Stimulated activated naive CD8-positive, alpha-beta T cell treated with anti-CD3 and anti-CD28 coated beads, Interleukin-15, Interleukin-2, amounts not matched to agents 100 ng/mL and 50 ng/mL, for 24 hours (primary cell): ENCODE results near the gene FLNB.
A peak's percentile ranks its signal among the peaks of the same experiment; 100 is the strongest.

ENCODE experiments used
- H3K27ac Mint-ChIP-seq: one replicate; pipeline ENCODE4 v1.8.0; 2021; ENCODE audit warnings: mild to moderate bottlenecking, mixed read lengths
- H3K27me3 Mint-ChIP-seq: one replicate; pipeline ENCODE4 v1.8.0; 2021; ENCODE audit warnings: mixed read lengths
- H3K36me3 Mint-ChIP-seq: one replicate; pipeline ENCODE4 v1.8.0; 2021; ENCODE audit warnings: low read depth, mixed read lengths
- H3K4me1 Mint-ChIP-seq: one replicate; pipeline ENCODE4 v1.8.0; 2021; ENCODE audit warnings: low read depth, mixed read lengths
- H3K4me3 Mint-ChIP-seq: one replicate; pipeline ENCODE4 v1.8.0; 2021; ENCODE audit warnings: mild to moderate bottlenecking, mixed read lengths
- H3K9me3 Mint-ChIP-seq: one replicate; pipeline ENCODE4 v1.8.0; 2021; ENCODE audit warnings: mixed read lengths

FLNB gene

DNA sequence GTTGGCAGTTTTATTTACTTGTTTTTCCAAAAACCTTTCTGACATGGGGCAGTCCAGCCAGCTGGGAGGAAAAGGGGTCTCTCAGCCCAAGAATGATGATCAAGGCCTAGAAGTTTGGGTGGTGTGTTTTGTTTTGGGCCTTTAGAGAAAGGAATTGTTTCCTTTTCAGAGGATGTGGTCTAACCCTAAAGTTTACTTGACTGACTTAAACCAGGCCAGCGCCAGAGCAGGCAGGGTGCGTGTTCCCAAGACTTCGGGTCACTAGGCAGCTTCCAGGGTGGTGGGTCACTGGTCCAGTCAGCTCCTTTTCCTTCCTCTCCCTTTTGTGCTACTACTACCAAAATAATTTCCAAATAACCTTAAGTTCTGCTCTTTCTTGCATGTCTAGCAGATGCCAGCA, 4.9 kb downstream of the FLNB start:
- H3K27ac Mint-ChIP-seq, result no peak overlapping the region
- H3K4me3 Mint-ChIP-seq, result no peak overlapping the region
- H3K36me3 Mint-ChIP-seq, result no peaks in the 10 kb centered on the region
- H3K4me1 Mint-ChIP-seq, result peaks cover 38% of the 10 kb centered on the region
- H3K27me3 Mint-ChIP-seq, result no peaks in the 10 kb centered on the region
- no peaks in the 10 kb centered on the region for H3K9me3 Mint-ChIP-seq

GRCh38 chr3:58013973-58014649, 5.9 kb downstream of the FLNB start:
- Mint-ChIP-seq H3K36me3 (no peaks in the 10 kb centered on the region), H3K4me1 (peaks cover 40% of the 10 kb centered on the region)

DNA sequence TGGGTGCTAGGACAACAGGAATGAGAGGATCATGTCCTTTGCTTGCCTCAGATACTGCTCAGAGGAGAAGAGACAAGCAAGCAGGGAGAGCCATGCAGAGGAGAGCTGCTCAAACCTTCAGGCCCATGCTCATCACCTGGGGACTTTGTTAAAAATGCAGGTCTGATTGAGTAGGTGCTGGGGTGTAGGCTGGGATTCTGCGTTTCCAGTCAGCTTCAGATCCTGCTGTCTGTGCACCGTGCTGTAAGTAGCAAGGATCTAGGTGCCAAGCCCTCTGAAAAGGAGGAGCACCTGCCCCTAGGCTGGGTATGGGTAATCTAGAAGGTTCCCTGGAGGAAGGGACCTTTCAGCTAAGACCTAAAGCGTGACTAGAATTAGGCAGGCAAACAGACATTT, 7.3 kb downstream of the FLNB start:
- no peak overlapping the region for H3K4me3 Mint-ChIP-seq
- peaks cover 46% of the 10 kb centered on the region for H3K4me1 Mint-ChIP-seq
- H3K9me3 Mint-ChIP-seq, result no peaks in the 10 kb centered on the region
- H3K36me3 Mint-ChIP-seq, result no peaks in the 10 kb centered on the region
- H3K27me3 Mint-ChIP-seq, result no peaks in the 10 kb centered on the region
- no peak overlapping the region for H3K27ac Mint-ChIP-seq

More at GRCh38 chr3:58013973-58014649, 5.9 kb downstream of the FLNB start:
- no peak overlapping the region for H3K27ac Mint-ChIP-seq
- no peaks in the 10 kb centered on the region for H3K27me3 Mint-ChIP-seq
- no peak overlapping the region for H3K4me3 Mint-ChIP-seq
- H3K9me3 Mint-ChIP-seq, result no peaks in the 10 kb centered on the region

GRCh38 chr3:58016710-58017109, 8.5 kb downstream of the FLNB start:
- no peaks in the 10 kb centered on the region for H3K36me3 Mint-ChIP-seq
- H3K9me3 Mint-ChIP-seq, result no peaks in the 10 kb centered on the region
- H3K27ac Mint-ChIP-seq, result no peak overlapping the region
- peaks cover 46% of the 10 kb centered on the region for H3K4me1 Mint-ChIP-seq
- H3K4me3 Mint-ChIP-seq, result no peak overlapping the region
- no peaks in the 10 kb centered on the region for H3K27me3 Mint-ChIP-seq

DNA sequence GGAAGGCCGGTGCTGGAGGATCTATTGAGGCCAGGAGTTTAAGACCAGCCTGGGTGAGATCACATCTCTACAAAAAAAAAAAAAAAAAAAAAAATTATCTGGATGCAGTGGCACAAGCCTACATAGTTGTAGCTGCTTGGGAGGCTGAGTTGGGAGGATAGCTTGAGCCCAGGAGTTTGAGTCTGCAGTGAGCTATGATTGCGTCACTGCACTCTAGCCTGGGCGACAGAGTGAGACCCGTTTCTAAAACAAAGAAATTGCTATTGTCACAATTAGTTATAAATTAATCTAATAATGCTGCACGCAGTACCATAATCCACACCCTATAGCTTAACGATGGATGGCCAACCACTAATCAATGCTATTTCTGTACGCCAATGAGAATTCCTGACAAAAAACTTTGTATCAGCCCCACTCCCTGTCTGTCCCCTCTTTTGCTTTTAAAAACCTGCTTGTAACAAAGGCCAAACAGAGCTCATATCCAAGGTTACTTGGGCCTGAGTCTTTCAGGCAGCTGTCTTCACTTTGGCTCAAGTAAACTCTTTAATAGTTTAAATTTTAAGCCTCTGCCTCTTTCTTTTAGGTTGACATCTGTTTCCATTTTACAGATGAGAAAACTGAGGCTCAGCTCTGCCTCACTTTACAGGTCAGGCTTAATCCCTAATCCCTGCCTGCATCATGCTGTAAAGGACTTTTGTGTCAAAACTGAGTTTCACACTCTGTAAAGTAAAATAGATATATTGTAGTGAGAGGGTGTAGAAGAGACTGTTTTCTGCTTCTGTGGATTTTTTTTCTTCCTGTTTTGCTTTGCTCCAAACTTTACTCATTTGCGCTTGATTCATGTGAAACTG, 10.9 kb downstream of the FLNB start:
- Mint-ChIP-seq H3K4me3 (no peak overlapping the region), H3K27ac (no peak overlapping the region), H3K4me1 (peaks cover 44% of the 10 kb centered on the region), H3K9me3 (no peaks in the 10 kb centered on the region), H3K27me3 (no peaks in the 10 kb centered on the region), H3K36me3 (no peaks in the 10 kb centered on the region)

GRCh38 chr3:58020783-58021071, 12.5 kb downstream of the FLNB start:
- Mint-ChIP-seq H3K36me3 (no peaks in the 10 kb centered on the region), H3K4me3 (no peak overlapping the region), H3K27me3 (no peaks in the 10 kb centered on the region)

DNA sequence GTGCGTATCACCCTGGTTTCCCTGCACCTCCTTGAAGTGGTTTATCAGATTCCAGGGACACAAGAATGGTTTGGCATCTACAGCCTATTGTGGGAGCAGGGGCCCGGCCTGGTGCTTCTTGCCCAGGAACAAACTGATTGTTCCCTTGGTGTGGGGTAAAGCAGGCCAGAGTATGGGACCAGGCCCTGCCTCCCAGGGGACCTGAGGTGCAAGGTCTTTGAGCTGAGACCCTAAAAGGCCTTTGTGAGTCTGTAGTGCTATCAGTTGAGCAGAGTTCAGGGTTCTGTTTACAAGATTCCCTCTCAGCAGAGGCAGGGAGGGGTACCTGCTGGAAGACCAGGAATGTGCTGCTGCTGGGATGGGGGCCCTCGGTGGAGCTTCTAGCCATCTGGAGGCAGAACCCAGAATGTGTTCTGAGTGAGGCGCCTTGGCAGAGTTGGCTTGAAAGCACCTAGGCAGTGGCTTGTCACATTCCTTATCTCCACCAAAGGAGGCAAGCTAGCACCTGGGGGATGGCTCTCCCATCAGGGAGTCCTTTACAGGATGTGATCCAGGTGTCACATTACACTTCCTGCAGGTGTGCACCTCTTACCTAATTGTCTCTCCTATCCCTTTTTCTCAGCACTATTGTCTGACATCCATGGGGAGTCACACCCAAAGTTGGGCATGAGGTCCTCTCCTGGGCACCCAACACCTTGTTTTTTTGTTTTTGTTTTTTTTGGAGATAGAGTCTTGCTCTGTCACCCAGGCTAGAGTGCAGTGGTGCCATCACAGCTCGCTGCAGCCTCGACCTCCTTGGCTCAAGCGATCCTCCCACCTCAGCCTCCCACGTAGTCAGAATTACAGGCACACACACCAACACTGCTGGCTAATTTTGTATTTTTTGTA, 13.1 kb downstream of the FLNB start:
- H3K4me3 Mint-ChIP-seq, result no peak overlapping the region
- H3K27ac Mint-ChIP-seq, result no peak overlapping the region
- H3K9me3 Mint-ChIP-seq, result no peaks in the 10 kb centered on the region
- H3K27me3 Mint-ChIP-seq, result no peaks in the 10 kb centered on the region
- H3K36me3 Mint-ChIP-seq, result no peaks in the 10 kb centered on the region
- peaks cover 50% of the 10 kb centered on the region for H3K4me1 Mint-ChIP-seq

More at GRCh38 chr3:58020783-58021071, 12.5 kb downstream of the FLNB start:
- Mint-ChIP-seq H3K9me3 (no peaks in the 10 kb centered on the region), H3K4me1 (peaks cover 44% of the 10 kb centered on the region), H3K27ac (no peak overlapping the region)

GRCh38 chr3:58021962-58022361, 13.7 kb downstream of the FLNB start:
- H3K9me3 Mint-ChIP-seq, result no peaks in the 10 kb centered on the region
- H3K27me3 Mint-ChIP-seq, result no peaks in the 10 kb centered on the region
- H3K27ac Mint-ChIP-seq, result peak overlapping the region; percentile 16
- peaks cover 51% of the 10 kb centered on the region for H3K4me1 Mint-ChIP-seq
- no peaks in the 10 kb centered on the region for H3K36me3 Mint-ChIP-seq
- no peak overlapping the region for H3K4me3 Mint-ChIP-seq

GRCh38 chr3:58022490-58022889, 14.3 kb downstream of the FLNB start:
- Mint-ChIP-seq H3K4me3 (no peak overlapping the region), H3K36me3 (no peaks in the 10 kb centered on the region), H3K27ac (no peak overlapping the region), H3K9me3 (no peaks in the 10 kb centered on the region), H3K4me1 (peaks cover 56% of the 10 kb centered on the region), H3K27me3 (no peaks in the 10 kb centered on the region)

DNA sequence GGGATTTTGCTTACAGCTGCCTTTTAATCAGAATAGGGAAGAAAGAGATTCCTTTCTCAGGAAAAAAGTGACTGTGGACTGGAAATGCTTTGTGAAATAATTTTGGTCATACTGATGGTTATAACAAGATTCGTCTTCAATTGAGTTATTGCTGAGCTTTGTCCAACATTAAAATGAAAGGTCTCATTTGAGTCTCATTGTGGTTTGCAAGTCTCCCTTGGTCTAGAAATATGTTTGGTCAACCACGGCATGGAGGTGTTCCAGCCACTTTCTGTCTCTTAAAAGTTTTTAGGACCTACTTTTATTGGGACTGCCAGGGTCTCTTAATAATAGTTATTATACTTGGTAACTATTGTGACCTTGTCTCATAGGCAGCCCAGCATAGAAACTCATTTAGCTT, 15.3 kb downstream of the FLNB start:
- peaks cover 60% of the 10 kb centered on the region for H3K4me1 Mint-ChIP-seq
- no peaks in the 10 kb centered on the region for H3K36me3 Mint-ChIP-seq
- no peak overlapping the region for H3K27ac Mint-ChIP-seq
- H3K9me3 Mint-ChIP-seq, result no peaks in the 10 kb centered on the region
- no peak overlapping the region for H3K4me3 Mint-ChIP-seq
- no peaks in the 10 kb centered on the region for H3K27me3 Mint-ChIP-seq

DNA sequence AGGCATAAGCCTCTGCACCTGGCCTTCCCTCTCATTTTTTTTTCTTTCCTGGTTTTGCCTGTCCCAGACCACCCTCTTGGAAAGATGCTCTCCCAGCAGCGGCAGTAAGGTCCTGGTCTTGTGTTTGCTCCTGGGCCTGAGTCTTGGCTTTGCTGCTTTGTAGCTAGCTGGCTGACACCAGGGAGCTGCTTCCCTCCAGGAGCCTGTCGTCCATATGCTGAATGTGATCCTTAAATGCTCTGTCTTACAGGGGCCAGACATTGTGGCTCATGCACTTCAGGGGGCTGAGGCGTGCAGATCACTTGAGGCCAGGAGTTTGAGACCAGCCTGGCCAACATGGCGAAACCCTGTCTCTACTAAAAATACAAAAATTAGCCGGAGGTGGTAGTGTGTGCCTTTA, 17.2 kb downstream of the FLNB start:
- Mint-ChIP-seq H3K27ac (peak overlapping the region; percentile 7), H3K4me1 (peaks cover 63% of the 10 kb centered on the region), H3K4me3 (no peak overlapping the region), H3K36me3 (no peaks in the 10 kb centered on the region), H3K27me3 (no peaks in the 10 kb centered on the region), H3K9me3 (no peaks in the 10 kb centered on the region)

DNA sequence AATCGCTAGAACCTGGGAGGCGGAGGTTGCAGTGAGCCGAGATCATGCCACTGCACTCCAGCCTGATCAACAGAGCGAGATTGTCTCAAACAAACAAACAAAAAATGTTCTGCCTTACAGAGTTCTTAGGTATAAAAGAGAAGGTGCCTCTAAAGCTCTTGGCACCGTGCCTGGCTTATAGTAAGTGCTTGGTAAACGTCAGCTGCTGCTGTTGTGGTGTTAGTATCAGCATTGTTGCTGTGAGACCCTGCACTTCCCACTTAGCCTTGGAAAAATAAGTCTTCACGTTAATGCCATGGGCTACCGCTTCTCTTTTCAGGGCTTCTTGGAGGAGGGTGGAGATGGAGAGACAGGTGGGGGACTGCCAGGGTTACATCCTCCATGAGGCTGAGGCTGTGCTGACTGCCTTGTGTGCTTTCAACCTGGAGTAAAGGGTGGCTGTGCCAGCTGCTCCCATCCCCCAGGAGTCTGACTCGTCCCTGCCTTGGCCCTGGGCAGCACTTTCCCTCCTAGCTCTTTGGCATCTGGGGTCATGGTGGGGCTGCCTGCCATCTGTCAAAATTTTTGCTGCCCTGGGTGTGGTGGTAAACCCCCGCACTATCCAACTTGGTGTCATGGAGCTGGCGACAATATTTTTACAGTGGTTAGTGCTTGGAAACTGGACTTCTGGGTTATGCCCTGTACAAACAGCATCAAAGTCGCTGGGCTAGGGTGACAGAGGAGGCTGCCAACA, 17.8 kb downstream of the FLNB start:
- no peak overlapping the region for H3K4me3 Mint-ChIP-seq
- H3K9me3 Mint-ChIP-seq, result no peaks in the 10 kb centered on the region
- no peaks in the 10 kb centered on the region for H3K36me3 Mint-ChIP-seq
- H3K27ac Mint-ChIP-seq, result peak overlapping the region; percentile 69
- H3K27me3 Mint-ChIP-seq, result no peaks in the 10 kb centered on the region
- H3K4me1 Mint-ChIP-seq, result peaks cover 59% of the 10 kb centered on the region

GRCh38 chr3:58026598-58026997, 18.4 kb downstream of the FLNB start:
- Mint-ChIP-seq H3K27ac (peak overlapping the region; percentile 69), H3K9me3 (no peaks in the 10 kb centered on the region), H3K4me1 (peaks cover 58% of the 10 kb centered on the region), H3K36me3 (no peaks in the 10 kb centered on the region), H3K4me3 (peak overlapping the region; percentile 28), H3K27me3 (no peaks in the 10 kb centered on the region)

GRCh38 chr3:58027704-58028317, 19.6 kb downstream of the FLNB start:
- Mint-ChIP-seq H3K27me3 (no peaks in the 10 kb centered on the region), H3K27ac (peak overlapping the region; percentile 69), H3K9me3 (no peaks in the 10 kb centered on the region), H3K4me3 (peak overlapping the region; percentile 21), H3K4me1 (peaks cover 53% of the 10 kb centered on the region), H3K36me3 (no peaks in the 10 kb centered on the region)
